ENCODE results near the gene LRRC2. TPM values are rescaled to one million over a fixed set of nuclear protein-coding genes. Genes with fewer than 3 reads are reported as not detected.

The LRRC2 gene
- polyA plus RNA-seq, 1 donor: 0.72 TPM

DNA sequence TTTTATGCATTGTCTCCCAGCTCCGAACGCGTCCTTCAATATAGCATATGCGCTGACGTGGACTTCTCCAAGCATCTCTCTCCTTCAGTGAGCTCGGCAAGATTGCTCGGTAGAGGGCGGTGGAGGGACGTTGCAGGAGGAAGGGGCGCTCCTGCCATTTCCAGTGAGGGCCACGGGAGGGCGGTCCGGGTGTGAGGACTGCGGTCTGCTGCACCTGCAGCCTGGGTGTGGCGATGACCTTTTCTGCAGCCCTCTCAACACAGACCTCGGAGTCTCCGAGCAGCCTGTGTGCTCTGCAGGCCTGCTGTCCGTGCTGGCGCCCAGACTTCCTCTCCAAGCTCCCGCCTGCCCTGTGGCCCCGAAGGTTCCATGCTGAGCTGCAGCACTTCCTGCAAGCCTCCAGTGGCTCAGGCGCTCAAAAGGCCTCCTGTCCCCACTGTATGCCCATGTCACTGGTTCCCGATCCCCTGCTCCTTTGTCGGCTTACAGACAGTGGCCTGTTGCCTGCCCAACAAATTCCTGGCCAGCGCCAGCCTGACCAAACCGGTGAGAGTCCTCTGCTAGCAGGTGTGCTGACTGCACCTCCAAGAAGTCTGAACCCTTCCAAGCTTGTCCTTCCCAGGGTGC lies 77.3 kb downstream of the LRRC2 start:
- H3K4me3 ChIP-seq (ENCODE audit: low read length): no peak overlapping the region
- no CpG with 5 or more reads among the region's 26 CpGs for WGBS (ENCODE audit: insufficient coverage, low lambda C conversion rate)

DNA sequence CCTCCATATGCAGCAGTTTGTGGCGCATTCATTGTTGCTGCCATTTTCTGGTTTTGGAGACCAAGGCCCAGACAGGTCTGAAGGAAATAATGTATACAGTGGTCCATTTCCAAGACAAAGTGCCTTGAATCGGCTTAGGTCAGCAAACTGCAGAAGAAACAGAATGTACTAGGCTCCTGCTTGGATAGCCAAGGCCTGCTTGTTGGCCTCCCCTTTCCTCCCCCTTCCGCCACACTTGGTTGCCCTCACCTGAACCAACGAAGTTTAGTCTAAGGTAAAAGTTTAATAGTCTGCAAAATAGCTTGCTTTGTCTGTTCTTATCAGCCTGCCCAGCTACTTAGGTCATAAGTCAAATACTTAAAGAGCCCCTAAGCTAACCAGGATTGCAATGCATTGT lies 80.3 kb downstream of the LRRC2 start:
- Histone ChIP-seq H3K4me3 (ENCODE audit: low read length) (no peak overlapping the region), H3K4me1 (ENCODE audit: control insufficient read depth, insufficient read depth, low read length) (peaks cover 50% of the 10 kb centered on the region), H3K27ac (ENCODE audit: low read length) (peak overlapping the region; percentile 93), H3K36me3 (ENCODE audit: control insufficient read depth, insufficient read depth, low read length) (no peaks in the 10 kb centered on the region), H3K9me3 (ENCODE audit: control insufficient read depth, low read depth, low read length) (no peaks in the 10 kb centered on the region), H3K27me3 (ENCODE audit: control insufficient read depth, insufficient read depth, low read length) (no peaks in the 10 kb centered on the region)
- 0% methylated on average over 1 of the region's 4 CpGs for WGBS (ENCODE audit: insufficient coverage, low lambda C conversion rate)
- DNase-seq: peak in 1 of 2 donors; percentile 54

More for the DNA sequence above, 77.3 kb downstream of the LRRC2 start:
- Histone ChIP-seq H3K27ac (ENCODE audit: low read length) (no peak overlapping the region), H3K36me3 (ENCODE audit: control insufficient read depth, insufficient read depth, low read length) (no peaks in the 10 kb centered on the region), H3K27me3 (ENCODE audit: control insufficient read depth, insufficient read depth, low read length) (no peaks in the 10 kb centered on the region), H3K4me1 (ENCODE audit: control insufficient read depth, insufficient read depth, low read length) (peaks cover 37% of the 10 kb centered on the region), H3K9me3 (ENCODE audit: control insufficient read depth, low read depth, low read length) (no peaks in the 10 kb centered on the region)
- peak; percentile 90 to 91 for DNase-seq

DNA sequence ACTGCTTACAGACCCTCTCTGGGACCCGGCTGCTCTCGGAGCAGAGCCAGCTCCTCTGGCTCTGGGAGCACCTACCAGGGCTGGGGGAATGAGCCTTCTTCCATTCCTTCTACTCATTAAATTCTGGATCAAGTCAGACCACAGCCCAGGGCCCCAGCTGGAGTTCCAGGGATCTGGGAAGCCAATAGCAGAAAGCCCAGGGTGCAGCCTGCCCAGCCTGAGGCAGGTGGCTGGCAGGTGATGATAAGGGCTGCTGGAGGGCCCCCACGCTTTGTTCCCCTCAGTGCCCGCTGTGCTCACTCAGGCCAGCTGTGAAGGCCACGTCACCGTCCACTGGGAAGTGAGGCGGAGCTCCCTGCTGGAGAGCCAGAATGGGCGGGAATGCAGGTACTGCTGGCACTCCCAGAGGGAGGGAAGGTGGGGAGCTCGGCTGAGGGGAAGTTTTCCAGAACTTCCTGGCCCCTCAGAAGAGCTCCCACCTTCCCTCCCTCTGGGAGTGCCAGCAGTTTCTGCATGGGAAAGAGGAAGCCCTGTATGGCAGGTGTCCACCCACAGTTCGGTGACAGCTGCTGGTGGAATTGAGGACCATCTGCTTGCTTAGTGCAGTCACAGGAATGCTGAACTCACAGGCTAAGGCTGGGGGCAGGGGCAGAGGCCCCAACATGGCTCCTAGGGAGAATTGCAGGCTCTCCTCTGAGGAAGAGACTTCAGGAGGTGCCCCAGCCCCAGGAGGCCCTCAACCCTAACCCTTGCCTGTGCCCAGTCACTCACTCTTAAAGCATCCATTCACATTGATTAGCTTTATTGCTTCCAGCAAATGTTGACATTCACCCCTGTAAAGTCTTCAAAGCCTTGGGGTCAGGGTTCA lies 81.0 kb downstream of the LRRC2 start:
- Histone ChIP-seq H3K4me3 (ENCODE audit: low read length) (no peak overlapping the region), H3K4me1 (ENCODE audit: control insufficient read depth, insufficient read depth, low read length) (peaks cover 53% of the 10 kb centered on the region), H3K27me3 (ENCODE audit: control insufficient read depth, insufficient read depth, low read length) (no peaks in the 10 kb centered on the region), H3K36me3 (ENCODE audit: control insufficient read depth, insufficient read depth, low read length) (no peaks in the 10 kb centered on the region), H3K9me3 (ENCODE audit: control insufficient read depth, low read depth, low read length) (no peaks in the 10 kb centered on the region), H3K27ac (ENCODE audit: low read length) (peak overlapping the region; percentile 93)
- WGBS (ENCODE audit: insufficient coverage, low lambda C conversion rate): no CpG with 5 or more reads among the region's 10 CpGs
- DNase-seq: peak; percentile 83 to 90

DNA sequence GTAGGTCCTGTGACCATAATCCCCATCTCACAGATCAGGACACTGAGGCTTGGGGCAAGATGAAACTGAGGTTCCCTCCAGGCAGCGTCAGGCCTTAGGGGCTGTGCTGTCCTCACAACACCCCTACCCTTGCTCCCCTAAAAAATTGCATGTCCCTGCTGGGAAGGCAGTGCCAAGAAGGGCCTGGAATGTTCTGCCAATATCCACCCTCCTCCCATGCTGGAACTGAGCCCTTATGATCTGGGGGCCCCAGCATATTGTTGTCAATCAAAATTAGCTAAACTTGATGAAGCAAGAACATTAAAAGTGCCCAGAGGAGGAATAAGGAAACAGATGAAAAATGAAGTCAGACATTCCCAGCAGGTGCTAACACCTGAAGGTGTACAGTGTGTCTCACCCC lies 81.7 kb downstream of the LRRC2 start:
- no CpG with 5 or more reads among the region's 1 CpG for WGBS (ENCODE audit: insufficient coverage, low lambda C conversion rate)
- no peaks in the 10 kb centered on the region for H3K9me3 ChIP-seq (ENCODE audit: control insufficient read depth, low read depth, low read length)

DNA sequence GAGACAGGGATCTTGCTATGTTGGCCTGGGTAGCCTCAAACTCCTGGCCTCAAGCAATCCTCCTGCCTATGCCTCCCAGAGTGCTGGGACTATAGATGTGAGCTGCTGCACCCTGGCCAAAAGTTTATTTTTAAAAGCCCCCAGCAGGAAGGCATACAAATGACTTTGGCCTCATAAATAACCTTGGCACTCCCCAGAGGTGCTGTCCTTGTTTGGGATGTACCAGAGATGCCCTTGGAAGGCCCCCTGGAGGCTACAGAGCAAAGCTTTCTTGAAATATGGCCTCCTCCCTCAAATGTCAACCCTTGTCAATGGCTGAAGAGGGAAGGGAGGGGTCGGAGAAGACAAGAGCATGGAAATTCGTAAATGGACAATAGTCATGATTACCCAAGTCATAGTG lies 82.3 kb downstream of the LRRC2 start:
- no peak overlapping the region for H3K4me3 ChIP-seq (ENCODE audit: low read length)
- no CpG with 5 or more reads among the region's 2 CpGs for WGBS (ENCODE audit: insufficient coverage, low lambda C conversion rate)
- H3K27ac ChIP-seq (ENCODE audit: low read length): peak overlapping the region; percentile 93

More for the DNA sequence above, 81.7 kb downstream of the LRRC2 start:
- Histone ChIP-seq H3K4me1 (ENCODE audit: control insufficient read depth, insufficient read depth, low read length) (peaks cover 53% of the 10 kb centered on the region), H3K27ac (ENCODE audit: low read length) (peak overlapping the region; percentile 93), H3K36me3 (ENCODE audit: control insufficient read depth, insufficient read depth, low read length) (no peaks in the 10 kb centered on the region), H3K27me3 (ENCODE audit: control insufficient read depth, insufficient read depth, low read length) (no peaks in the 10 kb centered on the region), H3K4me3 (ENCODE audit: low read length) (no peak overlapping the region)
- no peak for DNase-seq

DNA sequence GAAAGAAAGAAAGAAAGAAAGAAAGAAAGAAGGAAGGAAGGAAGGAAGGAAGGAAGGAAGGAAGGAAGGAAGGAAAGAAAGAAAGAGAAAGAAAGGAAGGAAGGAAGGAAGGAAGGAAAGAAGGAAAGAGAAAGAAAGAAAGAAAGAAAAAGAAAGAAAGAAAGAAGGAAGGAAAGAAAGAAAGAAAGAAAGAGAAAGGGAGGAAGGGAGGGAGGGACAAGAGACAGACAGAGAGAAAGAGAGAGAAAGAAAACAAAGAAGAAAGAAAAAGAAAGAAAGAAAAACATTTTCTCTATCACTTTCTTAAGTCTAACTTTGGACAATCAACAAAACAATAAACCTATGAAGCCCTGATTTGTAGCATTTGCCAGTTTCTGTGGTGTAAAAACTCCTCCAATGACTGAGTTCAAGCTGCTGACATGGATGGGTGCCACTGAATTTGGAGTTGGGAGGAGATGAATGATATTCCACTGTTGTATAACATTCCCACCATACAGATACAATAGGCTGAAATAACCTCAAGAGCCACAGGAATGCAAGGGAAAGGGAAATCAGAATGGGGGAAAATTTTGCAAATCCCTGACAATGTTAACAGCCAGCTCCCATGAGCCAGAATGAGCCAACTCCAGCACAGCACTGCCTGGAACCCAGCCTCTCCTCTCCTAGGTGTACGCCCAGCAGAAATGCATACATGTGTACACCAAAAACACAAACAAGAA lies 83.3 kb downstream of the LRRC2 start:
- no peak for DNase-seq
- Histone ChIP-seq H3K36me3 (ENCODE audit: control insufficient read depth, insufficient read depth, low read length) (no peaks in the 10 kb centered on the region), H3K27me3 (ENCODE audit: control insufficient read depth, insufficient read depth, low read length) (no peaks in the 10 kb centered on the region), H3K4me3 (ENCODE audit: low read length) (no peak overlapping the region), H3K27ac (ENCODE audit: low read length) (no peak overlapping the region), H3K4me1 (ENCODE audit: control insufficient read depth, insufficient read depth, low read length) (peaks cover 54% of the 10 kb centered on the region), H3K9me3 (ENCODE audit: control insufficient read depth, low read depth, low read length) (no peaks in the 10 kb centered on the region)
- no CpG with 5 or more reads among the region's 1 CpG for WGBS (ENCODE audit: insufficient coverage, low lambda C conversion rate)

More for the DNA sequence above, 82.3 kb downstream of the LRRC2 start:
- DNase-seq: no peak
- Histone ChIP-seq H3K4me1 (ENCODE audit: control insufficient read depth, insufficient read depth, low read length) (peaks cover 50% of the 10 kb centered on the region), H3K9me3 (ENCODE audit: control insufficient read depth, low read depth, low read length) (no peaks in the 10 kb centered on the region), H3K36me3 (ENCODE audit: control insufficient read depth, insufficient read depth, low read length) (no peaks in the 10 kb centered on the region), H3K27me3 (ENCODE audit: control insufficient read depth, insufficient read depth, low read length) (no peaks in the 10 kb centered on the region)

DNA sequence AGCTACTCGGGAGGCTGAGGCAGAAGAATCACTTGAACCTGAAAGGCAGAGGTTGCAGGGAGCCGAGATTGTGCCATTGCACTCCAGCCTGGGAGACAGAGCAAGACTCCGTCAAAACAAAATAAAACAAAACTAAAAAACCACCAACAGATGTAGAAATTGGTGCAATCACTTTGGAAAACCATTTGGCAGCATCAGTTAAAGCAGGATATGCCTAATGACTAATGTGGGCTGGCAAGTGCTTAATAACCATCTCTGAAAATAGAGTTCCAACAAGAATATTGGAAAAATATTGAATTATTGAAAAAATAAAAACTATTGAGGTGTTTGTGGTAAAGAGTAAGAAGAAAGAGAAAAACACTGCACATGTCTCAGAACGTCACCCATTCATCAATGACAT lies 84.5 kb downstream of the LRRC2 start:
- Histone ChIP-seq H3K4me1 (ENCODE audit: control insufficient read depth, insufficient read depth, low read length) (peaks cover 53% of the 10 kb centered on the region), H3K9me3 (ENCODE audit: control insufficient read depth, low read depth, low read length) (no peaks in the 10 kb centered on the region), H3K27me3 (ENCODE audit: control insufficient read depth, insufficient read depth, low read length) (no peaks in the 10 kb centered on the region), H3K27ac (ENCODE audit: low read length) (no peak overlapping the region), H3K36me3 (ENCODE audit: control insufficient read depth, insufficient read depth, low read length) (no peaks in the 10 kb centered on the region), H3K4me3 (ENCODE audit: low read length) (no peak overlapping the region)
- 100% methylated on average over 1 of the region's 4 CpGs for WGBS (ENCODE audit: insufficient coverage, low lambda C conversion rate)
- no peak for DNase-seq

DNA sequence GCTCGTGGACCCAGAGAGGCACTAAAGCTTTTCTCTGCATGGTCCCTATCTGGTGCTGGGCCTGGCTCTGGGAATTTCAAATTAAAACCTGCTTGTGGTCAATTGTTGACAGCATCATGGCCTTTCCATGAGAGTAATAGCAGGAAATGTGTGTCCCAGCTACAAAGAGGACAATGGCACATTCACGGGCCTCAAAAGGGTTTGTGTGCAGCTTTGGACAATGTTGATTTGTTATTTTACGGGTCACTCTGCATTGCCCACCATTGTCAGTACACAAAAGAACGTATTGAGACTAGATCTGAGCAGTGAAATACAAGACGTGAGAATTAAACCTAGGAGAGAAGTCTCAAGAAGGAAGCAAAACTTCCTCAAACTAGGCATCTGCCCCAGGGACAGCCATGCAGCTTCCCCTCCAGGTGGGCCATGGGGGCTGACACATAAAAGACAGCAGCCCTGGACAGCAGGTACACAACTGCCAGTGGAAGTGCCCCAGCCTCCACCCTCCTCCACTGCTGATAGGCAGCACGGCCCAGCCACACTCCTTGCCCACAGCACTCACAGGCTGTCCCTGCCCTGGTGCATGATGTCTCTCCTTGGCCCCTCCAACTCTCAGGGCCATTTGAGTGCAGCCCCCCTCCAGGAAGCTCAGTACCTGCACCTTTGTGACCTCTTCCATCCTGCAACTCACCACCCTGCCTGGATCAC lies 85.5 kb downstream of the LRRC2 start:
- no peaks in the 10 kb centered on the region for H3K27me3 ChIP-seq (ENCODE audit: control insufficient read depth, insufficient read depth, low read length)
- no peaks in the 10 kb centered on the region for H3K9me3 ChIP-seq (ENCODE audit: control insufficient read depth, low read depth, low read length)
- H3K36me3 ChIP-seq (ENCODE audit: control insufficient read depth, insufficient read depth, low read length): no peaks in the 10 kb centered on the region
- peaks cover 44% of the 10 kb centered on the region for H3K4me1 ChIP-seq (ENCODE audit: control insufficient read depth, insufficient read depth, low read length)
- no CpG with 5 or more reads among the region's 6 CpGs for WGBS (ENCODE audit: insufficient coverage, low lambda C conversion rate)
- DNase-seq: no peak
- H3K4me3 ChIP-seq (ENCODE audit: low read length): no peak overlapping the region
- H3K27ac ChIP-seq (ENCODE audit: low read length): peak overlapping the region; percentile 8

DNA sequence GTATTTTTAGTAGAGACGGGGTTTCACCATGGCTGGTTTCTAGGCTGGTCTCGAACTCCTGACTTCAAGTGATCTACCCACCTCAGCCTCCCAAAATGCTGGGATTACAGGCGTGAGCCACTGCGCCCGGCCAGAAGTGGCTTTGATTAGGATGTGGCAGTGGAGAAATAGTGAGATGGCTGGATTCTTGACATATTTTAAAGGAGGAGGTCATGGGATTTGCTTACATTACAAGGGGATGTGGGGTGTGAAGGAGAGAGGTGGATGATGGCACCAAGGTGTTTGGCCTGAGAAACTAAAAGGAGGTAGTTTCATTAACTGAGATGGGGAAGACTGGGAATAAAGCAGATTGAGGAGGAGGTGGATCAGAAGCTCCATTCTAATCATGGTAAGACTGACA lies 86.4 kb downstream of the LRRC2 start:
- no peak for DNase-seq
- no CpG with 5 or more reads among the region's 5 CpGs for WGBS (ENCODE audit: insufficient coverage, low lambda C conversion rate)
- no peaks in the 10 kb centered on the region for H3K36me3 ChIP-seq (ENCODE audit: control insufficient read depth, insufficient read depth, low read length)
- no peaks in the 10 kb centered on the region for H3K9me3 ChIP-seq (ENCODE audit: control insufficient read depth, low read depth, low read length)
- H3K27me3 ChIP-seq (ENCODE audit: control insufficient read depth, insufficient read depth, low read length): no peaks in the 10 kb centered on the region
- H3K27ac ChIP-seq (ENCODE audit: low read length): no peak overlapping the region
- H3K4me3 ChIP-seq (ENCODE audit: low read length): no peak overlapping the region
- H3K4me1 ChIP-seq (ENCODE audit: control insufficient read depth, insufficient read depth, low read length): peaks cover 35% of the 10 kb centered on the region

DNA sequence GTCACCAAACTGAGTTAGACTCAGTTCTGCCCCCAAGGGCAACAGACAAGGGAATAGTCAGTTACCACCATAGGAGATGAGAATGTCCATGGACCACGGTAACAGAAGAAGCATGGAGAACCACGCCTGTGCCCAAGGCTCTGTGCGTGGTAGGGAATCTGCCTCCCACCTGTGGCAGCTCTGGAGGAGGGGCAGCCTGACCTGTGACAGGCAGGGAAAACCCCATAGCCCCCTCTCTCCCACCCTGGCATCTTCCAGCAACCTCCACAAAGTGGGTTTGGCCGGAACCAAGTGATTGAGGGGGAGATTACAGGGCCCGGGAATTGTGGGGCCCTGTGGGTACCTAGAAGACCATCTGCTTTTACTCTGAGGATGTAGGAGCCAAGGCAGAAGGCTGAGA lies 87.1 kb downstream of the LRRC2 start:
- Histone ChIP-seq H3K27ac (ENCODE audit: low read length) (no peak overlapping the region), H3K9me3 (ENCODE audit: control insufficient read depth, low read depth, low read length) (no peaks in the 10 kb centered on the region), H3K27me3 (ENCODE audit: control insufficient read depth, insufficient read depth, low read length) (no peaks in the 10 kb centered on the region), H3K36me3 (ENCODE audit: control insufficient read depth, insufficient read depth, low read length) (no peaks in the 10 kb centered on the region), H3K4me3 (ENCODE audit: low read length) (no peak overlapping the region), H3K4me1 (ENCODE audit: control insufficient read depth, insufficient read depth, low read length) (peaks cover 28% of the 10 kb centered on the region)
- DNase-seq: no peak
- WGBS (ENCODE audit: insufficient coverage, low lambda C conversion rate): no CpG with 5 or more reads among the region's 5 CpGs

Measured in large intestine (tissue), 3 donors.